ENCODE results near the gene STOX2. TPM values are rescaled to one million over a fixed set of nuclear protein-coding genes. Genes with fewer than 3 reads are reported as not detected.

Gene STOX2
- total and polyA plus RNA-seq, 2 donors (not counting 3 experiments of a cell fraction or from before 2014, with no cell fraction given) = 0.03 to 0.24 TPM

- Histone ChIP-seq H3K4me1 (ENCODE audit: control insufficient read depth, extremely low read depth, insufficient read depth, low read length) (no peaks in the 10 kb centered on the region), H3K27me3 (ENCODE audit: control insufficient read depth in 2 of 2, insufficient read depth in 2 of 2, low read length in 2 of 2) (no peaks in the 10 kb centered on the region), H3K4me2 (ENCODE audit: insufficient read depth, low read length) (no peak overlapping the region), H3K79me2 (ENCODE audit: control insufficient read depth, insufficient read depth, low read length) (no peaks in the 10 kb centered on the region), H3K9me3 (replicated peaks; ENCODE audit: control insufficient read depth, insufficient read depth, low read length) (no peaks in the 10 kb centered on the region), H3K27ac (ENCODE audit: insufficient read depth, low read depth, low read length) (no peak overlapping the region), H3K4me3 (replicated peaks in 1 of 3; ENCODE audit: insufficient read depth in 1 of 3, low read depth in 1 of 3, low read length in 3 of 3) (no peak overlapping the region), H4K20me1 (replicated peaks; ENCODE audit: control insufficient read depth, extremely low read depth, insufficient read depth, low read length) (no peaks in the 10 kb centered on the region), H3K36me3 (ENCODE audit: control insufficient read depth in 2 of 2, extremely low read depth in 1 of 2, insufficient read depth in 2 of 2, low read length in 2 of 2) (no peaks in the 10 kb centered on the region), H2AFZ (ENCODE audit: low read depth, low read length) (no peak overlapping the region), H3K9ac (replicated peaks; ENCODE audit: extremely low read depth, insufficient read depth, low read length) (no peak overlapping the region), H3K9me1 (replicated peaks; ENCODE audit: control insufficient read depth, extremely low read depth, insufficient read depth, low read length) (no peaks in the 10 kb centered on the region)
- no peak for TF ChIP-seq POLR2AphosphoS5 (IDR thresholded peaks at IDR 0.05; ENCODE audit: insufficient read depth, low read depth, low read length)
- no peak for TF ChIP-seq JUN (IDR thresholded peaks at IDR 0.05; ENCODE audit: borderline replicate concordance, insufficient read depth, insufficient read length, low read depth)
- TF ChIP-seq GATA2 (IDR thresholded peaks at IDR 0.05; ENCODE audit: insufficient read depth, insufficient read length, low read depth, low read length) = no peak
- TF ChIP-seq MAX (IDR thresholded peaks at IDR 0.05; ENCODE audit: insufficient read depth, insufficient read length) = no peak
- TF ChIP-seq POLR2A (IDR thresholded peaks at IDR 0.05; ENCODE audit: low read depth, low read length) = no peak
- no peak for TF ChIP-seq CTCF (IDR thresholded peaks at IDR 0.05; ENCODE audit: extremely low read depth in 1 of 2, insufficient read depth in 1 of 2, low read depth in 1 of 2, low read length in 2 of 2)
- TF ChIP-seq EZH2 (IDR thresholded peaks at IDR 0.05; ENCODE audit: borderline replicate concordance, low read depth, low read length, severe bottlenecking) = no peak
- TF ChIP-seq FOS (IDR thresholded peaks at IDR 0.05; ENCODE audit: borderline replicate concordance, insufficient read depth, low read length) = no peak
- no peak for TF ChIP-seq MYC (IDR thresholded peaks at IDR 0.05; ENCODE audit: low read depth, low read length)
- intact Hi-C loops (cut with micrococcal nuclease) (no loop called here), dilution Hi-C loops (cut with MboI; ENCODE audit: extremely low pct_ligation_motif_present, low sequenced_read_pairs) (no loop called here)
- CTCF ChIA-PET = no interaction called here
- DNase-seq (ENCODE audit: low read depth, low spot score) = no peak
- no TSS peak for BruUV-seq (replicated peaks)
- POLR2A ChIA-PET = no interaction called here
- no peak for FAIRE-seq
Observed at GRCh38 chr4:184007891-184008290, 102.8 kb downstream of the STOX2 start.
